Measurements from ENCODE around the gene PSRC1.

- TF ChIP-seq CTCF (IDR thresholded peaks at IDR 0.05) (no peak), POLR2A (IDR thresholded peaks at IDR 0.05) (no peak)
Observed at GRCh38 chr1:109271458-109271857, 11.5 kb downstream of the PSRC1 start.

Measured in uterus (tissue), 2 donors.